BJ (cell line): Measurements from ENCODE around the gene CFAP74. TPM values are rescaled to one million over a fixed set of nuclear protein-coding genes. Genes with fewer than 3 reads are reported as not detected.

Experiments used
- CTCF ChIA-PET: fragments of 350-600 bp; formaldehyde crosslinking; extraction: SDS; loops from one replicate; lab custom pipeline; 2021; ENCODE audit warnings: antibody characterized with exemption, inconsistent platforms; lab: Yijun Ruan, JAX
- POLR2A ChIA-PET: fragments of 300-600 bp; sonication (Branson Sonifier 250); formaldehyde crosslinking; extraction: SDS; loops from one replicate; lab custom pipeline; 2021; ENCODE audit warnings: antibody characterized with exemption; lab: Charles Lee
- DNase-seq: peaks from one replicate; pipeline ENCODE4 v3.0.0-alpha.2; 2011; ENCODE audit warnings: low read depth
- H3K27me3 ChIP-seq: 2 replicates; pipeline ENCODE4 v1.6.0; 2011; ENCODE audit warnings: low read length; ENCODE audit not compliant: control insufficient read depth, insufficient read depth
- H3K36me3 ChIP-seq: 2 replicates; pipeline ENCODE4 v1.5.1; 2011; ENCODE audit warnings: low read length; ENCODE audit not compliant: control insufficient read depth, insufficient read depth
- H3K4me3 ChIP-seq: 2 replicates; pipeline ENCODE4 v1.5.1; 2011; ENCODE audit warnings: low read depth, mild to moderate bottlenecking, control low read depth, low read length
- polyA plus RNA-seq: library from polyadenylated mRNA; depleted of rRNA; stranded (reverse); fragments of >200 nt; gene quantifications from 2 replicates; pipeline ENCODE4 v1.2.3, GENCODE V29; 2011
- TF ChIP-seq, protein P1 (sequence below): IDR thresholded peaks from 2 replicates; pipeline ENCODE4 v1.5.1; 2011; ENCODE audit warnings: low read depth, mild to moderate bottlenecking, control low read depth, inconsistent platforms, low read length, moderate library complexity; ENCODE audit not compliant: insufficient read depth

The CFAP74 gene
- polyA plus RNA-seq, 1 experiment, result not detected

DNA sequence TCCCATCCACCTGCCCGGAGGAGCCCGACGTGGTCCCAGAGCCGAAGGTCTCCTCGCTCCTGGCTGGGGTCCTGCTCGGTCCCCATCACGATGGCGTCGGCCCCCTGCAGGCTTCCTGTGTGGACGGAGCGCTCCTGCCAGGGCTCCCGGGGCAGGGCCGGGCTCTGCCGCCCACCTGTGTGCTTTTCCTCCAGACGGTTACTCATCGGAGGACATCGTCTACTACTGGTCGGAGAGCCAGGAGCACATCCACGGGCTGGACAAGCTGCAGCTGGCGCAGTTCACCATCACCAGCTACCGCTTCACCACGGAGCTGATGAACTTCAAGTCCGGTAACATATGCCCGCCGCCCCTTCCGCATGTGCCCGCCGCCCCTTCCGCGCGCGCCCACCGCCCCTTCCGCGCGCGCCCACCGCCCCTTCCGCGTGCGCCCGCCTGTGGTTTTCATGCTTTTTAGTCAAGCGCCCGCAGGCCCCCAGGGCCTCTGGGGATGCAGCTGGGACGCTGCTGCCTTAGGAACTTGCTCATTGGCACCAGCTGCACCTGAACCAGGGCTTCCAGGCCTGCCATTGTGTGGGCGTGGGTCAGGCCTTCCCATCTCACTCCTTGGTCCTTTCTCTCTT, 24.5 kb upstream of the CFAP74 start:
- TF ChIP-seq, protein P1, sequence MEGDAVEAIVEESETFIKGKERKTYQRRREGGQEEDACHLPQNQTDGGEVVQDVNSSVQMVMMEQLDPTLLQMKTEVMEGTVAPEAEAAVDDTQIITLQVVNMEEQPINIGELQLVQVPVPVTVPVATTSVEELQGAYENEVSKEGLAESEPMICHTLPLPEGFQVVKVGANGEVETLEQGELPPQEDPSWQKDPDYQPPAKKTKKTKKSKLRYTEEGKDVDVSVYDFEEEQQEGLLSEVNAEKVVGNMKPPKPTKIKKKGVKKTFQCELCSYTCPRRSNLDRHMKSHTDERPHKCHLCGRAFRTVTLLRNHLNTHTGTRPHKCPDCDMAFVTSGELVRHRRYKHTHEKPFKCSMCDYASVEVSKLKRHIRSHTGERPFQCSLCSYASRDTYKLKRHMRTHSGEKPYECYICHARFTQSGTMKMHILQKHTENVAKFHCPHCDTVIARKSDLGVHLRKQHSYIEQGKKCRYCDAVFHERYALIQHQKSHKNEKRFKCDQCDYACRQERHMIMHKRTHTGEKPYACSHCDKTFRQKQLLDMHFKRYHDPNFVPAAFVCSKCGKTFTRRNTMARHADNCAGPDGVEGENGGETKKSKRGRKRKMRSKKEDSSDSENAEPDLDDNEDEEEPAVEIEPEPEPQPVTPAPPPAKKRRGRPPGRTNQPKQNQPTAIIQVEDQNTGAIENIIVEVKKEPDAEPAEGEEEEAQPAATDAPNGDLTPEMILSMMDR, result no peak
- Histone ChIP-seq H3K4me3 (no peak overlapping the region), H3K27me3 (peaks cover 6% of the 10 kb centered on the region), H3K36me3 (no peaks in the 10 kb centered on the region)
- ChIA-PET CTCF (interaction anchor here (1.0 to 1.2 kb wide), 2 partner anchors 17 to 81 kb away, joined by 3 to 7 read pairs; no protein-coding TSS in a partner anchor), POLR2A (no interaction called here)
- no peak for DNase-seq

DNA sequence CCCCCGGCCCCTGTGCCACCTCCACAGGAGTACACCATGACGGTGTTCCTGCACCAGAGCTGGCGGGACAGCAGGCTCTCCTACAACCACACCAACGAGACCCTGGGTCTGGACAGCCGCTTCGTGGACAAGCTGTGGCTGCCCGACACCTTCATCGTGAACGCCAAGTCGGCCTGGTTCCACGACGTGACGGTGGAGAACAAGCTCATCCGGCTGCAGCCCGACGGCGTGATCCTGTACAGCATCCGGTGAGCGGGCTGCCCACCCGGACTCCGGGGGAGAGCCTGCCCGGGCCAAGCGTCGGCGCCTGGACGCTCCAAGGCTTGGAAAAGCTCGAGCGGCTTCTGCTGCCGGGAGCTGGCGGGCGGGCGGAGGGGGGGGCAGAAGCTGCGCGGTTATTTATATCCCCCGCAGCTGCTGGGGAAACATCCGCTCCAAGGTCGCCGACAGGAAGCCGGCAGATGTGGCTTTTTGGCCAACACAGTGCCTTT, 21.9 kb upstream of the CFAP74 start:
- no peak overlapping the region for H3K4me3 ChIP-seq
- ChIA-PET CTCF (no interaction called here), POLR2A (no interaction called here)
- TF ChIP-seq, protein P1, result no peak
- peaks cover 9% of the 10 kb centered on the region for H3K27me3 ChIP-seq
- DNase-seq, result no peak
- no peaks in the 10 kb centered on the region for H3K36me3 ChIP-seq

DNA sequence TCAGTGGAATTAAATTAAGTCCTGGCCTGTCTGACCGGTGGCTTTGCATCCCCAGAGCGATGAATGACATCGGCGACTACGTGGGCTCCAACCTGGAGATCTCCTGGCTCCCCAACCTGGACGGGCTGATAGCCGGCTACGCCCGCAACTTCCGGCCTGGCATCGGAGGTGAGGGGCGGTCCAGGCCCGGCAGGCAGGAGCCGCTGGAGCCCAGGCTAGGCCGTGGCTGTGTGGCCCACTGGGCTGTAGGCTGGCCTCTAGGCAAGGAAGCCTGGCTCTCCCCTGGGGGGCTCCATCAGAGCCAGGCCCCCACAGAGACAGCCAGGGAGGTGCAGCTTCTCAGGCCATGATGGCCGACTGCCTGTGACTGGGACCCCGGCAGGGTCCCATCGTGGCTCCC, 21.3 kb upstream of the CFAP74 start:
- POLR2A ChIA-PET, result no interaction called here
- no peaks in the 10 kb centered on the region for H3K36me3 ChIP-seq
- TF ChIP-seq, protein P1, result no peak
- H3K27me3 ChIP-seq, result peaks cover 14% of the 10 kb centered on the region
- CTCF ChIA-PET, result no interaction called here
- H3K4me3 ChIP-seq, result no peak overlapping the region
- no peak for DNase-seq

DNA sequence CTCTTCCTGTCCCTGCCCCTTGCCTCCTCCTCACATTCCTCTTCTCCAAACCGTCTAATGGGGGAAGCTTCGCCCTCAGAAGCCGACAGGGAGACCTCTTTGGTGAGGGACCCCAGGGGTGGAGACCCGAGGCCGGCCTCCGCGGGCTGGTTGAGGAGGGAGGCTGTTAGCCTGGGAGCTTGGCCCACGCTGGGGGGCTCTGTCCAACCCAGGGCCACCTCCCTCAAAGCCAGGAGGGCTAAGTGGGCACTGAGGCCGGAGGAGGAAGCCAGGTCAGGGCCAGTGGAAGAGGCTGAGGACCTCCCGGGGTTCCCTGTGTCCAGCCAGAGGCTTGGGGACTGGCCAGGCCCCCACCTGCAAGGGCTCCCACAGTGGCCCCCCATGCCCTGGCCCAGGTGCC, 20.9 kb upstream of the CFAP74 start:
- POLR2A ChIA-PET, result no interaction called here
- CTCF ChIA-PET, result no interaction called here
- DNase-seq, result no peak
- Histone ChIP-seq H3K4me3 (no peak overlapping the region), H3K36me3 (no peaks in the 10 kb centered on the region), H3K27me3 (peaks cover 16% of the 10 kb centered on the region)
- TF ChIP-seq, protein P1, result no peak

DNA sequence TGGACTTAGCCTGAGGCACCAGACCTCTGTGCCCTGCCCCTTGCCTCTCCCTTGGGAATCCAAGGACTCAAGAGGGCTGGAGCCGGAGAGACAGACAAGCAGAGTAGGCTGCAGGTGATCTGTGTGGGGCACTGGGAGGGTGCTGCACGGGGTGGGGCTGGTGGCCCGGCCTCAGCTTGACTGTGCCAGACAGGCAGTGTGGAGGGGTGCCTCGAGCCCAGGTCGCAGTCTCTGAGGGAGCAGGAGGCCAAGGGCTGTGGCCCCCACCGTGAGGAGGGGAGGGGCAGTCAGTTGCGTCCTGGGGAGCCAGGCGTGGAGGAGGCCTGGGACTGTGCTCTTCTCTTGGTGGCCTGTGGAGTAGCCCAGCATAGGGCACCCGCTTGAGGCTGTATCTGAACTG, 19.6 kb upstream of the CFAP74 start:
- peaks cover 20% of the 10 kb centered on the region for H3K27me3 ChIP-seq
- H3K4me3 ChIP-seq, result no peak overlapping the region
- CTCF ChIA-PET, result interaction anchor here (3.0 kb wide), 1 partner anchor 21 kb away, joined by 12 read pairs; no protein-coding TSS in a partner anchor
- no peak for DNase-seq
- H3K36me3 ChIP-seq, result no peaks in the 10 kb centered on the region
- POLR2A ChIA-PET, result no interaction called here
- TF ChIP-seq, protein P1, result no peak
